ENCODE results near the gene GTF3C5.
"Not testable (repeated sequence)": the region's sequence is repeated elsewhere in the genome, so short reads cannot be mapped to it uniquely, and the experiment has no call there.

DNA sequence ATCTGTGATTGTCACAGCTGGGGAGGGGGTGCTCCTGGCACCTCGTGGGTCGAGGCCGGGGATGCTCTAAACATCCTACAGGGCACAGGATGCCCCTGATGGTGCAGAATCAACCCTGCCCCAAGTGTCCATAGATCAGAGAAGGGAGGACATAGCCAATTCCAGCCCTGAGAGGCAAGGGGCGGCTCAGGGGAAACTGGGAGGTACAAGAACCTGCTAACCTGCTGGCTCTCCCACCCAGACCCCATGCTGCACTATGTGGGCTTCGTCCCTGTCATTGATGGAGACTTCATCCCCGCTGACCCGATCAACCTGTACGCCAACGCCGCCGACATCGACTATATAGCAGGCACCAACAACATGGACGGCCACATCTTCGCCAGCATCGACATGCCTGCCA, 37.6 kb downstream of the GTF3C5 start:
- not testable (repeated sequence) for TF ChIP-seq ZBTB7A (IDR thresholded peaks at IDR 0.05; ENCODE audit: borderline replicate concordance, control insufficient read depth, low read depth, low read length); ZNF263 (CRISPR knock-in tag; IDR thresholded peaks at IDR 0.05; ENCODE audit: borderline replicate concordance); SMC3 (conservative IDR thresholded peaks at IDR 0.05; ENCODE audit: insufficient read depth, low read depth, low read length); SIX5 (IDR thresholded peaks at IDR 0.05; ENCODE audit: borderline replicate concordance in 1 of 2, insufficient read depth in 1 of 2, low read depth in 1 of 2, low read length in 2 of 2); EZH2 (IDR thresholded peaks at IDR 0.05; ENCODE audit: borderline replicate concordance, low read depth, low read length); CREB1 (IDR thresholded peaks at IDR 0.05); CREB1 (CRISPR knock-in tag; IDR thresholded peaks at IDR 0.05); CHD1 (IDR thresholded peaks at IDR 0.05; ENCODE audit: low read length); WHSC1 (IDR thresholded peaks at IDR 0.05; ENCODE audit: low read length)
- TF ChIP-seq, protein P1, sequence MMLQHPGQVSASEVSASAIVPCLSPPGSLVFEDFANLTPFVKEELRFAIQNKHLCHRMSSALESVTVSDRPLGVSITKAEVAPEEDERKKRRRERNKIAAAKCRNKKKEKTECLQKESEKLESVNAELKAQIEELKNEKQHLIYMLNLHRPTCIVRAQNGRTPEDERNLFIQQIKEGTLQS (IDR thresholded peaks at IDR 0.05), result not testable (repeated sequence)
- TF ChIP-seq, protein P1 (CRISPR knock-in tag; conservative IDR thresholded peaks at IDR 0.05), result not testable (repeated sequence)
- TF ChIP-seq, protein P2, sequence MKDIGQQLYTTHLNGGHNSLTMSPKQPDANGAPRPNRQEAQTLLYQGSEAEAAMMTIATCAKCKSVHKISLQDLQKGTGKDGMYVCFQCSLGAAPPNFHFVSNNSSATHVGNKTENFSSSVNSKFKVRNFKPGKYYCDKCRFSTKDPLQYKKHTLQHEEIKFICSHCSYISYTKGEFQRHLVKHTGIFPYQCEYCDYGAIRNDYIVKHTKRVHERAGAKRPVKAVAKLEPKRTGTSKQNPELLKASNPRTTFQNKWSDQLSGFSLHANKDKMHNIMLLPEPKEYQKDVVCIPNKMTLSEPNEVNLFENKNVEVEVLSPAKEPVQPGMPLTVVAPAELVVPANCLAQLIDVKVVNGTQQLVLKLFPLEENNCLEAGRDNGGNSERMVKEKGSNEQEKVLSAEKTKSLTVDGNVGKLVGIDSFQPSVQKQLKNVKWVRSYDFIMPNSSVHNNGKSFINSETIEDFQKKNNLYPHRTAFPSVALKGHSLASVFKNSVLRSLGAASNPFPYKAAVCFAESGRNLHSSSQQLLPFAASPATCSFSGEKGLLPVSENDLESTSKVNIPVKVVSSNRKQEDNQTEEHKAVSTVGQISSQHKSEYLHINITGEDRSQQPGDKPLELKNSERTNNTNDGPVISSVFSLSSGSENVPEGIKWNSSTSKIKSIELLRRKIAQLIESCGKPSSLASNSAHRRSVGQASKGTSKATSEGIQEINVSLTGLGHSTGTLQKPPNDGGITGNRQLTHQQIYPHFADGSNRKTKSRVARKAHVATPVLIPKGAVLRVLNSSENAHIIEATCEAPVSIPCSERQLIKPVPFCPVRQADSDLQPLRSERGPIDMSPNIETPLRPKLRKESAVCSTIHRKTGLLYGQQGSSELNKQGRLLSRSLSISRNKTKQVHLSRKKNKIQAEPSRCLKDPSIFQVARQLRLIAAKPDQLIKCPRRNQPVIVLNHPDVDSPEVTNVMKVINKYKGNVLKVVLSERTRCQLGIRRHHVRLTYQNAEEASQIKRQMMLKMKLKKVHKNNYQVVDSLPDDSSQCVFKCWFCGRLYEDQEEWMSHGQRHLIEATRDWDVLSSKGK (CRISPR knock-in tag; IDR thresholded peaks at IDR 0.05), result not testable (repeated sequence)
- TF ChIP-seq, protein P3, sequence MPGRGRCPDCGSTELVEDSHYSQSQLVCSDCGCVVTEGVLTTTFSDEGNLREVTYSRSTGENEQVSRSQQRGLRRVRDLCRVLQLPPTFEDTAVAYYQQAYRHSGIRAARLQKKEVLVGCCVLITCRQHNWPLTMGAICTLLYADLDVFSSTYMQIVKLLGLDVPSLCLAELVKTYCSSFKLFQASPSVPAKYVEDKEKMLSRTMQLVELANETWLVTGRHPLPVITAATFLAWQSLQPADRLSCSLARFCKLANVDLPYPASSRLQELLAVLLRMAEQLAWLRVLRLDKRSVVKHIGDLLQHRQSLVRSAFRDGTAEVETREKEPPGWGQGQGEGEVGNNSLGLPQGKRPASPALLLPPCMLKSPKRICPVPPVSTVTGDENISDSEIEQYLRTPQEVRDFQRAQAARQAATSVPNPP (IDR thresholded peaks at IDR 0.05; ENCODE audit: borderline replicate concordance, insufficient read depth, insufficient read length), result not testable (repeated sequence)
- TF ChIP-seq, protein P4, sequence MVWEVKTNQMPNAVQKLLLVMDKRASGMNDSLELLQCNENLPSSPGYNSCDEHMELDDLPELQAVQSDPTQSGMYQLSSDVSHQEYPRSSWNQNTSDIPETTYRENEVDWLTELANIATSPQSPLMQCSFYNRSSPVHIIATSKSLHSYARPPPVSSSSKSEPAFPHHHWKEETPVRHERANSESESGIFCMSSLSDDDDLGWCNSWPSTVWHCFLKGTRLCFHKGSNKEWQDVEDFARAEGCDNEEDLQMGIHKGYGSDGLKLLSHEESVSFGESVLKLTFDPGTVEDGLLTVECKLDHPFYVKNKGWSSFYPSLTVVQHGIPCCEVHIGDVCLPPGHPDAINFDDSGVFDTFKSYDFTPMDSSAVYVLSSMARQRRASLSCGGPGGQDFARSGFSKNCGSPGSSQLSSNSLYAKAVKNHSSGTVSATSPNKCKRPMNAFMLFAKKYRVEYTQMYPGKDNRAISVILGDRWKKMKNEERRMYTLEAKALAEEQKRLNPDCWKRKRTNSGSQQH (CRISPR knock-in tag; IDR thresholded peaks at IDR 0.05), result not testable (repeated sequence)
